Stomach (tissue), 4 donors: Measurements from ENCODE around the gene SNAPC1.

Experiments used
- POLR2A ChIP-seq, 4 donors: fragments of 450-650 bp; IDR thresholded peaks; one replicate each; pipeline ENCODE4 v1.6.1; 2016; ENCODE audit warnings: antibody characterized with exemption in 4 of 4, control low read depth in 2 of 4, mild to moderate bottlenecking in 1 of 4, moderate library complexity in 1 of 4
- TF ChIP-seq, protein P1 (sequence below), 7 experiments: fragments of 450-650 bp in 4 of 7; fragments of 200-600 bp in 3 of 7; sonication (generic) in 3 of 7; IDR thresholded peaks; one replicate each; pipeline ENCODE4 v1.5.1; 2016 to 2019; ENCODE audit warnings: antibody characterized with exemption in 7 of 7, control low read depth in 2 of 7, mild to moderate bottlenecking in 1 of 7

DNA sequence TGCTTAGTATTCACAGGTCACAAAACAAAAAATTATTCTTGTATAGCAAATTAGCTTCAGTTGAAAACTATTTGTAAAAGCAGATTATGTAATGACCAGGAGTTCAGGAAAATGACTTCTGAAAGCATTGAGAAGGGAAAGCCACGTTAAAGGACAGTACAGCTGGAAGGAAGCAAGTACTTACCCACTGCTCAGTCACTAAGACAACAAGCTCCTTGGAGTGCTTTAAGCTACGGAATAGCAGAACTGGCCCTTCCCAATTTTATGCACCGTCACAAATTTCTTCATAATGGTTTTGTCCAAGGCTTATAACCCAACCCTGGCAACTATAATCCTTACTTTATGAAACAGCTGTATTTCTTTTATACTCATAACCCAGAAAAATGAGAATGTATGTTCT, 13.0 kb upstream of the SNAPC1 start:
- TF ChIP-seq, protein P1, sequence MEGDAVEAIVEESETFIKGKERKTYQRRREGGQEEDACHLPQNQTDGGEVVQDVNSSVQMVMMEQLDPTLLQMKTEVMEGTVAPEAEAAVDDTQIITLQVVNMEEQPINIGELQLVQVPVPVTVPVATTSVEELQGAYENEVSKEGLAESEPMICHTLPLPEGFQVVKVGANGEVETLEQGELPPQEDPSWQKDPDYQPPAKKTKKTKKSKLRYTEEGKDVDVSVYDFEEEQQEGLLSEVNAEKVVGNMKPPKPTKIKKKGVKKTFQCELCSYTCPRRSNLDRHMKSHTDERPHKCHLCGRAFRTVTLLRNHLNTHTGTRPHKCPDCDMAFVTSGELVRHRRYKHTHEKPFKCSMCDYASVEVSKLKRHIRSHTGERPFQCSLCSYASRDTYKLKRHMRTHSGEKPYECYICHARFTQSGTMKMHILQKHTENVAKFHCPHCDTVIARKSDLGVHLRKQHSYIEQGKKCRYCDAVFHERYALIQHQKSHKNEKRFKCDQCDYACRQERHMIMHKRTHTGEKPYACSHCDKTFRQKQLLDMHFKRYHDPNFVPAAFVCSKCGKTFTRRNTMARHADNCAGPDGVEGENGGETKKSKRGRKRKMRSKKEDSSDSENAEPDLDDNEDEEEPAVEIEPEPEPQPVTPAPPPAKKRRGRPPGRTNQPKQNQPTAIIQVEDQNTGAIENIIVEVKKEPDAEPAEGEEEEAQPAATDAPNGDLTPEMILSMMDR (IDR thresholded peaks at IDR 0.05): no peak
- TF ChIP-seq POLR2A (IDR thresholded peaks at IDR 0.05): no peak
